Tibial nerve (tissue), 4 donors: ENCODE results near the gene ZBED1.
"Not testable (repeated sequence)": the region's sequence is repeated elsewhere in the genome, so short reads cannot be mapped to it uniquely, and the experiment has no call there.

Experiments used
- EP300 ChIP-seq, 2 donors: sonication (generic); formaldehyde crosslinking; IDR thresholded peaks; one replicate each; pipeline ENCODE4 v1.6.1; 2017; ENCODE audit warnings: antibody characterized with exemption in 2 of 2, mild to moderate bottlenecking in 1 of 2
- POLR2A ChIP-seq, 2 donors: fragments of 450-650 bp; IDR thresholded peaks; one replicate each; pipeline ENCODE4 v1.6.1; 2017; ENCODE audit warnings: antibody characterized with exemption in 2 of 2, mild to moderate bottlenecking in 2 of 2, moderate library complexity in 2 of 2
- TF ChIP-seq, protein P1 (sequence below), 5 experiments: fragments of 200-600 bp in 3 of 5; fragments of 450-650 bp in 2 of 5; sonication (generic) in 3 of 5; IDR thresholded peaks; one replicate each; pipeline ENCODE4 v1.5.1; 2016 to 2019; ENCODE audit warnings: antibody characterized with exemption in 5 of 5, mild to moderate bottlenecking in 3 of 5, moderate library complexity in 2 of 5

DNA sequence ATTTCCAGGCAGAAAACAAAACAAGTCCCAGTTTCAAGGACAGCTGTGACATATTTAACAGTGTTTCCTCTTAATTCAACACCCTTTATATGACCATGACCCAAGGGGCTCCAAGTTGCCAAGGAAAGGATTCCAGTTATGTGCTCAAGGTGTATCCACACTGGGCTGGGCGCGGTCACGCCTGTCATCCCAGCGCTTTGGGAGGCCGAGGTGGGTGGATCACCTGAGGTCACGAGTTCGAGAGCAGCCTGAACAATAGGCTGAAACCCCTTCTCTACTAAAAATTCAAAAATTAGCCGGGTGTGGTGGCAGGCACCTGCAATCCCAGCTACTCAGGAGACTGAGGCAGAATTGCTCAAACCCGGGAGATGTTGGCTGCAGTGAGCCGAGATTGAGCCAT is 29.6 kb downstream of the ZBED1 start:
- not testable (repeated sequence) for TF ChIP-seq POLR2A, EP300 (IDR thresholded peaks at IDR 0.05)
- TF ChIP-seq, protein P1, sequence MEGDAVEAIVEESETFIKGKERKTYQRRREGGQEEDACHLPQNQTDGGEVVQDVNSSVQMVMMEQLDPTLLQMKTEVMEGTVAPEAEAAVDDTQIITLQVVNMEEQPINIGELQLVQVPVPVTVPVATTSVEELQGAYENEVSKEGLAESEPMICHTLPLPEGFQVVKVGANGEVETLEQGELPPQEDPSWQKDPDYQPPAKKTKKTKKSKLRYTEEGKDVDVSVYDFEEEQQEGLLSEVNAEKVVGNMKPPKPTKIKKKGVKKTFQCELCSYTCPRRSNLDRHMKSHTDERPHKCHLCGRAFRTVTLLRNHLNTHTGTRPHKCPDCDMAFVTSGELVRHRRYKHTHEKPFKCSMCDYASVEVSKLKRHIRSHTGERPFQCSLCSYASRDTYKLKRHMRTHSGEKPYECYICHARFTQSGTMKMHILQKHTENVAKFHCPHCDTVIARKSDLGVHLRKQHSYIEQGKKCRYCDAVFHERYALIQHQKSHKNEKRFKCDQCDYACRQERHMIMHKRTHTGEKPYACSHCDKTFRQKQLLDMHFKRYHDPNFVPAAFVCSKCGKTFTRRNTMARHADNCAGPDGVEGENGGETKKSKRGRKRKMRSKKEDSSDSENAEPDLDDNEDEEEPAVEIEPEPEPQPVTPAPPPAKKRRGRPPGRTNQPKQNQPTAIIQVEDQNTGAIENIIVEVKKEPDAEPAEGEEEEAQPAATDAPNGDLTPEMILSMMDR (IDR thresholded peaks at IDR 0.05) = not testable (repeated sequence)
